ENCODE data around the gene NUDT2.

NUDT2 gene

GRCh38 chr9:34387239-34387638 is 57.9 kb downstream of the NUDT2 start:
- TF ChIP-seq CTCF (conservative IDR thresholded peaks at IDR 0.05; ENCODE audit: low read length) = no peak
- no peak for DNase-seq (ENCODE audit: low read depth)
- no peak overlapping the region for H3K4me3 ChIP-seq (ENCODE audit: low read length)

DNA sequence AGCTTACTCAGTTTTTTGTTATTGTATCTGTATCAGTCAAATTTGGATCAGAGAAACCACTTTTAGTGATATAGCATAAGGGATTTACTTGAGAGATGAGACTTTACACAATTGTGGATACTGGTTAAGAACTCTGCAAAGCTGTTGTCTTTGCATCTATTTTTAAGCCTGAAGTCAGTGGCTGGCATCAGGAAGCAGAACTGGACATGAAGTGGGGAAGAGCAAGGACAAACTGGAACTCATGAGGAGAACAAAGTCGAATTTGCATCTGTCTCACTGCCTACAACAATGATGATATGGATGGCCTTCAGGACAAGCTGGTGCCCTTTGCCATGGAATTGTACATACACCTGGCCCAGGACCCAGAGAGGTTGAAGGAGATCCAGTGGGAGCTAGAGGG is 63.1 kb downstream of the NUDT2 start:
- TF ChIP-seq CTCF (conservative IDR thresholded peaks at IDR 0.05; ENCODE audit: low read length) = no peak
- no peak overlapping the region for H3K4me3 ChIP-seq (ENCODE audit: low read length)
- DNase-seq (ENCODE audit: low read depth) = no peak

Data from AG10803 (cell line).